Stimulated activated CD8-positive, alpha-beta memory T cell treated with anti-CD3 and anti-CD28 coated beads, Interleukin-7, amount 100 ng/mL, for 48 hours (primary cell): Measurements from ENCODE around the gene CUL3.
"Not testable (repeated sequence)": the region's sequence is repeated elsewhere in the genome, so short reads cannot be mapped to it uniquely, and the experiment has no call there.

ENCODE experiments used
- DNase-seq, 2 donors: peaks; one replicate each; pipeline ENCODE4 v3.0.0-alpha.2; 2020; ENCODE audit warnings: low read depth in 1 of 2; ENCODE audit errors: extremely low read depth in 1 of 2

The CUL3 gene

DNA sequence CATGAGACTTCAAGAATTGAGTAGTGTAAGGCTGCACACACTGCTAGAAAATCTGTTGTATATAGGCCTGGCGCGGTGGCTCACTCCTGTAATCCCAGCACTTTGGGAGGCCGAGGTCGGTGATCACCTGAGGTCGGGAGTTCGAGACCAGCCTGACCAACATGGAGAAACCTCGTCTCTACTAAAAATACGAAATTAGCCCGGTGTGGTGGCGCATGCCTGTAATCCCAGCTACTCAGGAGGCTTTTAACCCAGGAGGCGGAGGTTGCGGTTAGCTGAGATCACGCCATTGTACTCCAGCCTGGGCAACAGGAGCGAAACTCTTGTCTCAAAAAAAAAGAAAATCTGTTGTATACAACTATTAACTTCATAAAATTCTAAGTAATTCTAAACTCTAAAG is 2.1 kb downstream of the CUL3 start:
- DNase-seq = not testable (repeated sequence)

DNA sequence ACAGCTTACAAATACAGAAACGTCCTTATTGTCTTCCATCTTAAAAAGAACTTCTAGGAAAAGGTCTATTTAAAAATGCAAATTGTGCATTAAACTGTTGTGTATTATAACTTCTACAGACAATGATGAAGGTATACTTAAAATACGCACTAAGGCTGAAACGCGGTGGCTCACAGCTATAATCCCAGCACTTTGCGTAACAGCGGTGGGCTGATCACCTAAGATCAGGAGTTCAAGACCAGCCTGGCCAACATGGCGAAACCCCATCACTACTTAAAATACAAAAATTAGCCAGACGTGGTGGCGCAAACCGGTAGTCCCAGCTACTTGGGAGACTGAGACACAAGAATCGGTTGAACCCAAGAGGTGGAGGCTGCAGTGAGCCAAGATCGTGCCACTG is 4.9 kb downstream of the CUL3 start:
- no peak for DNase-seq

DNA sequence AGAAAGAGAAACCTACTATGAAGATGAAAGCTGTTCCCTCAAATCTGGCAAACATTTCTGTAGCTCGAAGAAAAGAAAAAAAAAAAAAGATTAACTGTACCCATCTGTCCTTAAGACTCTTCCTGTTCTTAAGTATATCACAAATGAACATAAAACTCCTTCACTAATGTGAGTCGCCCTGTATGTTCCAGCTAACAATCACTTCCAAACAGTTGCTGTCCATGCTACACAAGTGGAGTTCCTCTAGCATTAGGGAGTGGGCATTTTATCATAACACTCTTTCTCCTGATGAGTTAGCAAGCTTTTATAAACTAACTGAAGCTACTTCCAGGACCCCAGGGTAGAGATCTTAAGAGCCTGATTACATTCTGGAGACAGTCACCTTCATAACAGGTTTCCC is 5.8 kb downstream of the CUL3 start:
- no peak for DNase-seq

DNA sequence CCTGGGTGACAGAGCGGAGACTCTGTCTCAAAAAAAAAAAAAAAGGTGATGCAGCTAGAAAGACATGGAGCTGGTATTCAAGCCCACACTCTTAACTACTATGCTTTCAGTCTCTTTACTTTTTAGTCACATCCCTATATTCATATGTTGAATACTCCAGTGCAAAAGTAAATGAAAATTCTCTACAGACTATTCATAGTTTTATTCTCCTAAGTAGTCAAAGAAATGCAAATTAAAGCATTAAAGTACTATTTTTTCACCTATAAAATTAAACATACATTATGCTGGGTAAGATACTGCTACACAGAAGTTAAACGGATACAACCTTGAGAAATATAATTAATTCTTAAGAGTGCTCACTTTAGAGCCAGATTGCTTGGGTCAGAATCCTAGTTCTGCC is 7.6 kb downstream of the CUL3 start:
- DNase-seq = no peak

- no peak for DNase-seq
Observed at GRCh38 chr2:224576088-224576715, 9.0 kb downstream of the CUL3 start.

DNA sequence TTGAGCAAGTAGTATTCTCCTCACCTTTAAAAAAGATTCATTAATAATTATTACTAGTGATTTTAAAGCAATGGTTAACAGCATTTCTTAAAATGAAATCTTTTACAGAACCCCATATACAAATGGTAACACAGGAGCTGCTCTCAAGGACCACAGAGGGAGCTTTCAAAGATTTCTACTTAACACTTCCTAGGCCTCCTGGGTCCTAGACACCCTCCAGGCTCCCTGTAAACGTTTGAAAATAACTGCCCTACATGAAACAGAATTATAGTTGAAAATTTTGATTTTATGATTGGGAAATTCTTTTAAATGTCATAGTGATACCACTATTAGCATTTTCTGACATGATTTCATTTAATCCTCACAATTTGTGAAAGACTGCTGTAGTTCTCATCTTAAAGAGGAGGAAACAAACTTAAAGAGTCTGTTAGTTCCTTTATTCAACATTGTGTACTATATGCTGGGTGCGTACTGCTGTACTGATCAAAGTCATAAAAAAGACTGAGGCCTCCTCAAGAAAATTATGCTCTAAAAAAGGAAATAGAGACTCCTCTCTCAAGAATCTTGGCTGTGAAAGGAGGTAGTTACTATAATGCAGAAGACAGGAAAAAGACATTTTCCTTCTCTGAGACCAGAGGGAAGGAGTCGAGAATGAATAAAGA is 10.6 kb downstream of the CUL3 start:
- no peak for DNase-seq

- DNase-seq = no peak
Observed at GRCh38 chr2:224573724-224574123, 11.4 kb downstream of the CUL3 start.

GRCh38 chr2:224572338-224572737 is 12.8 kb downstream of the CUL3 start:
- DNase-seq = no peak

- no peak for DNase-seq
Observed at GRCh38 chr2:224570328-224570993, 14.7 kb downstream of the CUL3 start.

GRCh38 chr2:224569654-224570053 is 15.5 kb downstream of the CUL3 start:
- no peak for DNase-seq

DNA sequence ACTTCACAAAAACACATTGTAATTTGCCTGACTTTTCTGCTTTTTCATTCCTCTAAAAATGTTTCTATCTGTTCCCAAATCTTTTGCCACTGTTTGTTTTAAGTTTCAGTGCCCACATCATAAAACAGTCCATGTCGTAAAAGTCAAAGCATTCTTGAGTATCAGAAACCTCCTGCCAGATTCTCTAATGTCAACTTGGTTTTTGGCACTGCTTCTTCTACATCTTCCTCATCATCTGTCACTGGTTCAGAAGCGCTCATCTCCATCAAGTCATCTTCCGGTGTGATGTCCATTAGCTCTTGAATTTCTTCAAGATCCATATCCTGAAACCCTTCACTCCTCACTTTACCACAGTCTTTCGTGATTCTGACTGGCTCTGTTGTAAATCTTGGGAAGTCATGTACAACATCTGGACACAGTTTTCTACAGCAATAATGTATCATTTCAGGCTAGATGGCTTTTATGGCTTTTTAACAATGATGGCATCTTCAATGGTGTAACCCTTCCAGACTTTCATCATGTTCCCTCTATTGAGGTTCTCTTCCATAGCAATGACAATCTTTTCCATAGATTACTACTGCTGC is 19.6 kb downstream of the CUL3 start:
- DNase-seq = no peak

DNA sequence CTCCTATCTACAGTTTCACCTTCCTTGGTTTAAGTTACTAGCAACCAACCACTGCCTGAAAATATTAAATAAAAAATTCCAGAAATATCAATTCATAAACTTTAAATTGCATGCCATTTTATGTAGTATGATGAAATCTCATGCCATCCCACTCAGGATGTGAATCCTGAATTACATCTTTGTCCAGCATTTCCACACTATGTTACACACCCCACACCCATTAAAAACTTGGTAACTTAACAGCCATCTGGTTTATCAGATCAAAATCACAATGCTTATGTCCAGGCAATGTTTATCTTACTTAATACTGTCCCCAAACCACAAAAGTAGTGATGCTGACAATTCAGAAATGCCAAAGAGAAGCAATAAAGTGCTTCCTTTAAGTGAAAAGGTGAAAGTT is 21.6 kb downstream of the CUL3 start:
- no peak for DNase-seq

DNA sequence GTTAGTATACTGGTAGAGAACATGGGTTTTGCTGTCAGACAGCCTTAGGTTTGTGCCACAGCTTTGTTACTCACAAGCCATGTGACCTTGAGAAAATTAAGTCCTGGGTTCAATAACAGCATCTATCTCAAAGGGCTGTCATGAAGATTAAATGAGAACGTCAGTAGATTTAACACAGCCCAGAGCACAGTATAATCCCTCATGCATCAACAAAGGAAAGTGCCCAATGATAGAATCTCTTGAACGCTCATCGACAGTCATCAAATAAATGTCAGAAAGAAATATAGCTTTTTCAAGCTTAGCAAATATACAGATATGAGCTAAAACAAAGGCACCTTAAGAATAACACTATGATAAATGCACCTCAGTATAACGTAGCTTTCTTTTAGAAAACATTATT is 22.3 kb downstream of the CUL3 start:
- no peak for DNase-seq

GRCh38 chr2:224561234-224562005 is 23.7 kb downstream of the CUL3 start:
- no peak for DNase-seq

DNA sequence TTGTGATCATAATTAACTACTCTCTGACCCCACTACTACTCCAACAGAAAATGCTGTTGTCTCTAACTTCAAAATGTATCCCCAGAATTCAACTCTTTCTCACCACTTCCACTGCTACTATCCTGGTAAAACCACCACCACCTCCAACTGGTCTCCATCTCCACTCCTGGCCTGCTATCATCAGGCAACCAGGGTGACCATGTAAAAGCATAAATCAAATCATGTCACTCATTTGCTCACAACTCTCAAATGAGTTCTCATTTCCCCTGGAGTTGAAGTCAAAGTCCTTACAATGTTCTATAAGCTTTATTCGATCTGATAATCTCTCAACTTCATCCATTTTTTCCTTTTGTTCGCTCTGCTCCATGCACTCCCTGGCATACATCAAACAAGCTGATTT is 24.6 kb downstream of the CUL3 start:
- no peak for DNase-seq

- DNase-seq = no peak
Observed at GRCh38 chr2:224557610-224558009, 27.6 kb downstream of the CUL3 start.

DNA sequence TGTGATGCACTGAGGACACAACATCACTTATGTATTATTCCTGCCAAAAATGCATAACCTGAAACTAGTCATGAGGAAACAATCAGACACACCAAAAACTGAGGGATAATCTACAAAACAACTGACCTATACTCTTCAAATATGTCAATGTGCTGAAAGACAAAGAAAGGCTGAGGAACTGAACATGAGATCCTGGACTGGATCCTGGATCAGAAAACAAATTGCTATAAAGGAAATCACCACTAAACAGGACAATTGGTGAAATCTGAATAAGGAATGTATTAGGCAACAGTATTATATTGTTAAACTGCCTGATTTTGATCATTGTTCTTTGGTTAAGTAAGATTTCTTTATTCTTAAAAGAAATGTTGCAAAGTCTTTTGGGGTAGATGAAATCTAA is 28.8 kb downstream of the CUL3 start:
- DNase-seq = no peak

DNA sequence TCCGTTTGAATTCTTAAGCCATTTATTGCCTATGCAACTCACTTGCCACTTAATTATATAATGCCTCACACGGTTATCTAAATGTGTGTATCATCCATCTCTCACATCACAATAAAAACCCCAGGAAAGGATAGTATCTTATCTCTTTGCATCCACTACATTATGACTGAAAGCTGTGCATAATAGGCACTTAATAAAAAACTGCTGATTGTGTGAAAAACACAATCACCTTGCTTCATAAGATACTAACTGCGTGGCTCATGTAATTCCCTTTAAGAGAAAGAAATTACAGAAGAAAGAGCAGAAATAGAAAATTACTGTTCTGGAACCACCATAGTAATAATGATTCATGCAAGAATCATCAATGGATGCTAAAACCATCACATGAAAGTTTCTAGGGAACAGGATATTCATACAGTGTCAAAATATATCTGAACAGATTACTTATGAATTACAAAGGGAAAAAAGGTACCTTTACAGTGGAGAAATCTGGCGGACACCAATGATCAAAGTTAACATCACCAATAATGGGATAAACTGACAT is 29.3 kb downstream of the CUL3 start:
- no peak for DNase-seq

GRCh38 chr2:224552771-224553170 is 32.4 kb downstream of the CUL3 start:
- DNase-seq = no peak

- DNase-seq = no peak
Observed at GRCh38 chr2:224551693-224552092, 33.5 kb downstream of the CUL3 start.

DNA sequence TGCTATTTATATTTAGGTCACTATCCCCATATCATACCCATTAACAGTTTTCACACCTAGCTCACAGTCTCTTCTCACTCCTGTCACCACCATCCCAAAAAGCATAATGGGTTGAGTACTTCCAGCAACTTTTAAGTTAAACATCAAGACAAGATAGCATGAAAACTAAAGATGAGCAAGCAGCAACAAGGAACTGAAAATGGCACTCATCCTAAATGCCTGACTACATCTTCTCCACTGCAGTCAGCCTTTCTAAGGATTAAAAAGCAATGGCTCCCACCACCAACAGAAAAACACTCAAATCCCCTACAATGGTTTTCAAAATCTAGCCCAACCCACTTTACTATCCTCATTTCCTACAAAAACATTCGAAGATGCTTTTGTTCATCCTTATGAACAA is 38.2 kb downstream of the CUL3 start:
- DNase-seq = no peak
